GM21717 (cell line): ENCODE data around the gene THADA.

Experiments
- ATAC-seq: cut with Tn5 transposase; IDR thresholded peaks from one replicate; pipeline ENCODE4 v1.9.1; 2021; ENCODE audit warnings: mild to moderate bottlenecking, moderate library complexity; ENCODE audit not compliant: unreplicated experiment

The THADA gene

GRCh38 chr2:43329637-43330036, 266.2 kb downstream of the THADA start:
- no peak for ATAC-seq

GRCh38 chr2:43328832-43329231, 267.0 kb downstream of the THADA start:
- no peak for ATAC-seq

GRCh38 chr2:43328133-43328532, 267.7 kb downstream of the THADA start:
- ATAC-seq = no peak

GRCh38 chr2:43327119-43327518, 268.7 kb downstream of the THADA start:
- ATAC-seq = no peak

GRCh38 chr2:43326101-43326825, 269.6 kb downstream of the THADA start:
- no peak for ATAC-seq

- no peak for ATAC-seq
Measured at GRCh38 chr2:43325107-43325811, 270.6 kb downstream of the THADA start.

GRCh38 chr2:43324259-43325106, 271.4 kb downstream of the THADA start:
- ATAC-seq = no peak

- ATAC-seq = no peak
Measured at GRCh38 chr2:43323857-43324256, 272.0 kb downstream of the THADA start.

GRCh38 chr2:43321446-43321845, 274.4 kb downstream of the THADA start:
- ATAC-seq = no peak

- ATAC-seq = no peak
Measured at GRCh38 chr2:43319541-43319940, 276.3 kb downstream of the THADA start.

- ATAC-seq = no peak
Measured at GRCh38 chr2:43318791-43319190, 277.0 kb downstream of the THADA start.

- ATAC-seq = no peak
Measured at GRCh38 chr2:43317680-43318079, 278.2 kb downstream of the THADA start.

- no peak for ATAC-seq
Measured at GRCh38 chr2:43317194-43317593, 278.6 kb downstream of the THADA start.

GRCh38 chr2:43315482-43315881, 280.4 kb downstream of the THADA start:
- no peak for ATAC-seq

- ATAC-seq = no peak
Measured at GRCh38 chr2:43314299-43314927, 281.4 kb downstream of the THADA start.

GRCh38 chr2:43313642-43314017, 282.2 kb downstream of the THADA start:
- ATAC-seq = no peak

GRCh38 chr2:43312755-43313641, 282.8 kb downstream of the THADA start:
- ATAC-seq = no peak

- no peak for ATAC-seq
Measured at GRCh38 chr2:43311276-43311675, 284.6 kb downstream of the THADA start.

GRCh38 chr2:43309935-43310334, 285.9 kb downstream of the THADA start:
- no peak for ATAC-seq

- ATAC-seq = no peak
Measured at GRCh38 chr2:43307973-43308372, 287.9 kb downstream of the THADA start.
